H9 (cell line): Measurements from ENCODE around the gene ELF3. TPM values are rescaled to one million over a fixed set of nuclear protein-coding genes. Genes with fewer than 3 reads are reported as not detected.
"Not testable (repeated sequence)": the region's sequence is repeated elsewhere in the genome, so short reads cannot be mapped to it uniquely, and the experiment has no call there.

Experiments used
- DNase-seq: peaks from one replicate; pipeline ENCODE4 v3.0.0-alpha.2; 2017
- H2AFZ ChIP-seq: one replicate; pipeline ENCODE4 v1.6.1; 2013; ENCODE audit warnings: mild to moderate bottlenecking, low read length, control low read depth, moderate library complexity
- H2AK5ac ChIP-seq: 2 replicates; pipeline ENCODE4 v1.6.1; 2013; ENCODE audit warnings: low read length, control low read depth, mixed read lengths; ENCODE audit not compliant: insufficient read length
- H2BK120ac ChIP-seq: one replicate; pipeline ENCODE4 v1.6.1; 2013; ENCODE audit warnings: low read depth, mild to moderate bottlenecking, low read length, control low read depth, inconsistent platforms; ENCODE audit not compliant: poor library complexity, severe bottlenecking
- H2BK12ac ChIP-seq: 2 replicates; pipeline ENCODE4 v1.6.1; 2013; ENCODE audit warnings: low read length, control low read depth, mixed read lengths, low read depth; ENCODE audit not compliant: insufficient read length
- H2BK15ac ChIP-seq: 2 replicates; pipeline ENCODE4 v1.6.1; 2013; ENCODE audit warnings: low read depth, low read length, control low read depth
- H2BK20ac ChIP-seq: one replicate; pipeline ENCODE4 v1.6.1; 2013; ENCODE audit warnings: low read depth, mild to moderate bottlenecking, low read length, control low read depth, inconsistent platforms; ENCODE audit not compliant: poor library complexity, severe bottlenecking
- H2BK5ac ChIP-seq: 2 replicates; pipeline ENCODE4 v1.6.1; 2013; ENCODE audit warnings: low read length, control low read depth, mixed read lengths; ENCODE audit not compliant: insufficient read length
- H3K14ac ChIP-seq: 2 replicates; pipeline ENCODE4 v1.6.1; 2013; ENCODE audit warnings: low read length, control low read depth; ENCODE audit not compliant: insufficient read depth
- H3K18ac ChIP-seq: 2 replicates; pipeline ENCODE4 v1.6.1; 2013; ENCODE audit warnings: low read depth, mild to moderate bottlenecking, mixed read lengths, low read length, control low read depth; ENCODE audit not compliant: insufficient read length
- H3K23ac ChIP-seq: 2 replicates; pipeline ENCODE4 v1.6.1; 2013; ENCODE audit warnings: low read length, control low read depth, mixed read lengths, low read depth; ENCODE audit not compliant: insufficient read length
- H3K23me2 ChIP-seq: 2 replicates; pipeline ENCODE4 v1.6.1; 2013; ENCODE audit warnings: low read depth, mild to moderate bottlenecking, mixed read lengths, low read length, control low read depth; ENCODE audit not compliant: insufficient read length, poor library complexity, severe bottlenecking
- H3K27ac ChIP-seq: 2 replicates; pipeline ENCODE4 v1.5.1; 2013; ENCODE audit warnings: low read length, control low read depth, mixed read lengths, low read depth; ENCODE audit not compliant: insufficient read length
- H3K27me3 ChIP-seq: 2 replicates; pipeline ENCODE4 v1.6.1; 2013; ENCODE audit warnings: low read length, control low read depth, inconsistent platforms; ENCODE audit not compliant: insufficient read depth
- H3K4ac ChIP-seq: 2 replicates; pipeline ENCODE4 v1.6.1; 2013; ENCODE audit warnings: low read depth, mild to moderate bottlenecking, control low read depth, inconsistent platforms, low read length, moderate library complexity
- H3K4me1 ChIP-seq: 2 replicates; pipeline ENCODE4 v1.6.1; 2013; ENCODE audit warnings: low read length, control low read depth, inconsistent platforms; ENCODE audit not compliant: insufficient read depth
- H3K4me2 ChIP-seq: 2 replicates; pipeline ENCODE4 v1.6.1; 2013; ENCODE audit warnings: low read length, control low read depth, mixed read lengths; ENCODE audit not compliant: insufficient read length, insufficient read depth
- H3K56ac ChIP-seq: 2 replicates; pipeline ENCODE4 v1.6.1; 2013; ENCODE audit warnings: low read depth, mild to moderate bottlenecking, mixed read lengths, low read length, control low read depth; ENCODE audit not compliant: insufficient read length
- H3K79me1 ChIP-seq: 2 replicates; pipeline ENCODE4 v1.6.1; 2013; ENCODE audit warnings: low read depth, mild to moderate bottlenecking, moderate library complexity, low read length, control low read depth, inconsistent platforms; ENCODE audit not compliant: insufficient read depth, poor library complexity, severe bottlenecking
- H3K79me2 ChIP-seq: 2 replicates; pipeline ENCODE4 v1.6.1; 2013; ENCODE audit warnings: low read length, control low read depth, inconsistent platforms; ENCODE audit not compliant: insufficient read depth
- H3K9ac ChIP-seq: 2 replicates; pipeline ENCODE4 v1.6.1; 2013; ENCODE audit warnings: low read length, control low read depth, mixed read lengths; ENCODE audit not compliant: insufficient read length; ENCODE audit errors: extremely low read depth
- H3K9me3 ChIP-seq: one replicate; pipeline ENCODE4 v1.6.1; 2013; ENCODE audit warnings: low read depth, low read length, inconsistent platforms; ENCODE audit not compliant: control insufficient read depth
- H3T11ph ChIP-seq: one replicate; pipeline ENCODE4 v1.6.1; 2013; ENCODE audit warnings: mild to moderate bottlenecking, low read length, control low read depth, inconsistent platforms
- H4K20me1 ChIP-seq: one replicate; pipeline ENCODE4 v1.6.1; 2013; ENCODE audit not compliant: control insufficient read depth, insufficient read length, insufficient read depth
- H4K5ac ChIP-seq: 2 replicates; pipeline ENCODE4 v1.6.1; 2013; ENCODE audit warnings: low read depth, mild to moderate bottlenecking, mixed read lengths, low read length, control low read depth; ENCODE audit not compliant: insufficient read length
- H4K8ac ChIP-seq: replicated peaks from 2 replicates; pipeline ENCODE4 v1.6.1; 2013; ENCODE audit warnings: low read length, control low read depth, mixed read lengths, low read depth; ENCODE audit not compliant: insufficient read length
- H4K91ac ChIP-seq: 2 replicates; pipeline ENCODE4 v1.6.1; 2013; ENCODE audit warnings: low read depth, mild to moderate bottlenecking, moderate library complexity, mixed read lengths, low read length, control low read depth; ENCODE audit not compliant: insufficient read length
- H3K27ac Mint-ChIP-seq, 3 experiments: 2 replicates in 2 of 3; 3 replicates in 1 of 3; pipeline ENCODE4 v1.8.0; 2020 to 2021; ENCODE audit warnings: mixed read lengths in 3 of 3, mild to moderate bottlenecking in 1 of 3, moderate library complexity in 1 of 3
- H3K27me3 Mint-ChIP-seq: 2 replicates; pipeline ENCODE4 v1.8.0; 2021; ENCODE audit warnings: low read depth, mild to moderate bottlenecking, moderate library complexity, mixed read lengths
- H3K36me3 Mint-ChIP-seq, 3 experiments: 2 replicates in 2 of 3; 3 replicates in 1 of 3; pipeline ENCODE4 v1.8.0; 2020 to 2021; ENCODE audit warnings: low read depth in 3 of 3, mixed read lengths in 3 of 3; ENCODE audit not compliant: insufficient read depth in 1 of 3
- H3K4me1 Mint-ChIP-seq, 2 experiments: 2 replicates each; pipeline ENCODE4 v1.8.0; 2020; ENCODE audit warnings: mixed read lengths in 2 of 2
- H3K4me3 Mint-ChIP-seq, 2 experiments: 2 replicates in 1 of 2; 3 replicates in 1 of 2; pipeline ENCODE4 v1.8.0; 2020 to 2021; ENCODE audit warnings: mild to moderate bottlenecking in 2 of 2, mixed read lengths in 2 of 2, moderate library complexity in 1 of 2
- H3K9me3 Mint-ChIP-seq, 2 experiments: 2 replicates in 1 of 2; 3 replicates in 1 of 2; pipeline ENCODE4 v1.8.0; 2020; ENCODE audit warnings: mild to moderate bottlenecking in 2 of 2, mixed read lengths in 2 of 2, moderate library complexity in 1 of 2
- CTCF ChIP-seq: fragments of 200-600 bp; sonication (generic); conservative IDR thresholded peaks from 3 replicates; pipeline ENCODE4 v1.8.0; 2021; ENCODE audit warnings: antibody characterized with exemption, mild to moderate bottlenecking
- WGBS: extraction: QIAGEN DNeasy Blood & Tissue Kit; methylation state at CpG from one replicate; pipeline ENCODE4 v1.1.7; 2013; ENCODE audit warnings: missing lambda C conversion rate, low lambda C conversion rate, mixed read lengths; ENCODE audit not compliant: insufficient read length; ENCODE audit errors: extremely low coverage; 5-methylcytosine and 5-hydroxymethylcytosine counted together
- total RNA-seq: library from RNA; stranded (reverse); gene quantifications from 2 replicates; pipeline ENCODE4 v1.2.1, GENCODE V29; 2021

The ELF3 gene
- total RNA-seq, 1 experiment from 2014 or later: 10.4 TPM

- Mint-ChIP-seq H3K27ac (peak overlapping the region in 1 of 3 experiments; percentile 57; a peak in 1 of 7 replicates), H3K36me3 (peaks cover 0 to 2% (median 0%) of the 10 kb centered on the region in 3 experiments; a peak in 1 of 7 replicates), H3K9me3 (no peaks in the 10 kb centered on the region; a peak in 1 of 5 replicates), H3K27me3 (no peaks in the 10 kb centered on the region), H3K4me3 (no peak overlapping the region), H3K4me1 (peaks cover 7 to 8% of the 10 kb centered on the region in 2 experiments; a peak in 3 of 4 replicates)
- no peaks in the 10 kb centered on the region for H3K27me3 ChIP-seq
- no peak overlapping the region for H3T11ph ChIP-seq
- H3K27ac ChIP-seq: no peak overlapping the region
- no peak overlapping the region for H3K4me2 ChIP-seq
- H3K56ac ChIP-seq: no peak overlapping the region
- no peak overlapping the region for H3K23ac ChIP-seq
- H2BK5ac ChIP-seq: no peak overlapping the region
- no peak overlapping the region for H2AK5ac ChIP-seq
- no peak overlapping the region for H2BK20ac ChIP-seq
- no peak overlapping the region; the same call in 1 of the 2 replicates for H3K14ac ChIP-seq
- no peaks in the 10 kb centered on the region for H3K79me2 ChIP-seq
- no peak overlapping the region for H4K5ac ChIP-seq
- no peak for DNase-seq
- no peaks in the 10 kb centered on the region for H3K9me3 ChIP-seq
- WGBS: no CpG with 5 or more reads among the region's 17 CpGs
- H2BK15ac ChIP-seq: no peak overlapping the region
- no peak overlapping the region for H2AFZ ChIP-seq
- H3K79me1 ChIP-seq: no peaks in the 10 kb centered on the region
- H2BK120ac ChIP-seq: no peak overlapping the region
- H4K20me1 ChIP-seq: no peaks in the 10 kb centered on the region
- no peak overlapping the region for H4K91ac ChIP-seq
- no peak overlapping the region for H3K9ac ChIP-seq
- no peak overlapping the region for H3K18ac ChIP-seq
- no peak overlapping the region for H4K8ac ChIP-seq
- H2BK12ac ChIP-seq: no peak overlapping the region
- no peaks in the 10 kb centered on the region for H3K23me2 ChIP-seq
- H3K4ac ChIP-seq: no peak overlapping the region
- TF ChIP-seq CTCF: no peak
- H3K4me1 ChIP-seq: no peaks in the 10 kb centered on the region
Measured at GRCh38 chr1:202056644-202057334, 46.4 kb downstream of the ELF3 start.

DNA sequence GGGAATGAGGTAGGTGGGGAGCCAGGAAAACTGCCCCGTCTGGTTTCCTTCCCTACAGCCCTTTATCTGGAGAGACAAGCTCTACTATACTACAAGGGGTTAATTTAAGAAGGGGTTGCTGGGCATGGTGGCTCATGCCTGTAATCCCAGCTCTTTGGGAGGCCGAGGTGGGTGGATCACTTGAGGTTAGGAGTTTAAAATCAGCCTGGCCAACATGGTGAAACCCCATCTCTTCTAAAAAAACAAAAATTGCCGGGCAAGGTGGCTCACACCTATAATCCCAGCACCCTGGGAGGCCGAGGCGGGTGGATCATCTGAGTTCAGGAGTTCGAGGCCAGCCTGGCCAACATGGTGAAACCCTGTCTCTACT is 46.9 kb downstream of the ELF3 start:
- not testable (repeated sequence) for H3K27me3 ChIP-seq, H2BK20ac ChIP-seq, H3K23me2 ChIP-seq, H3K4me1 Mint-ChIP-seq, DNase-seq, H3K27ac ChIP-seq, H4K8ac ChIP-seq, H3K4me2 ChIP-seq, H3K9me3 ChIP-seq, H4K5ac ChIP-seq, H3K18ac ChIP-seq, H3K4ac ChIP-seq, H2BK120ac ChIP-seq, H3K14ac ChIP-seq, H3K27ac Mint-ChIP-seq, H2BK12ac ChIP-seq, H3K36me3 Mint-ChIP-seq, H4K20me1 ChIP-seq, H3K4me1 ChIP-seq, H3K23ac ChIP-seq, H2BK15ac ChIP-seq, H3K9ac ChIP-seq, H3K79me2 ChIP-seq, H3K56ac ChIP-seq, H3K27me3 Mint-ChIP-seq, H3T11ph ChIP-seq, H4K91ac ChIP-seq, H2AFZ ChIP-seq, H2BK5ac ChIP-seq, H2AK5ac ChIP-seq, H3K4me3 Mint-ChIP-seq, H3K9me3 Mint-ChIP-seq, H3K79me1 ChIP-seq
- no CpG with 5 or more reads among the region's 6 CpGs for WGBS
